RWPE1 (cell line): ENCODE results near the gene POLR2L.

Source experiments
- CTCF ChIA-PET: fragments of 350-600 bp; sonication (Branson Sonifier 250); formaldehyde crosslinking; extraction: SDS; loops from one replicate; lab custom pipeline; 2021; lab: Yijun Ruan, JAX
- POLR2A ChIA-PET: fragments of 400-600 bp; formaldehyde crosslinking; extraction: SDS; loops from one replicate; lab custom pipeline; 2020; ENCODE audit warnings: antibody characterized with exemption; ENCODE audit not compliant: low non-redundant PET; lab: Yijun Ruan, JAX
- DNase-seq: peaks from one replicate; pipeline ENCODE4 v3.0.0; 2012; ENCODE audit warnings: low spot score
- H3K27ac ChIP-seq: fragments of 450-650 bp; 2 replicates; pipeline ENCODE4 v1.5.1; 2017
- CTCF ChIP-seq: fragments of 450-650 bp; conservative IDR thresholded peaks from 2 replicates; pipeline ENCODE4 v1.5.1; 2017; ENCODE audit warnings: low read depth, mild to moderate bottlenecking

Gene POLR2L

GRCh38 chr11:799641-800316, 42.5 kb downstream of the POLR2L start:
- DNase-seq = no peak
- POLR2A ChIA-PET = no interaction called here
- CTCF ChIA-PET = interaction anchor here (0.6 kb wide), 1 partner anchor 132 kb away, joined by 3 read pairs; no protein-coding TSS in a partner anchor
- H3K27ac ChIP-seq = peak overlapping the region; percentile 96
- TF ChIP-seq CTCF = no peak

GRCh38 chr11:798093-798713, 44.1 kb downstream of the POLR2L start, which contains the start of gene SLC25A22:
Gene SLC25A22 (minus strand): TSS chr11:798281. CDS start chr11:795006, 3,275 bp downstream.
- peak; percentile 84 for DNase-seq
- CTCF ChIA-PET = interaction anchor here (0.8 kb wide), 1 partner anchor 18 kb away, joined by 3 read pairs; no protein-coding TSS in a partner anchor
- TF ChIP-seq CTCF = peak; percentile 93
- POLR2A ChIA-PET = no interaction called here
- H3K27ac ChIP-seq = peak within 1 kb of the TSS; percentile 96

GRCh38 chr11:797296-798092, 44.8 kb downstream of the POLR2L start:
- CTCF ChIA-PET = interaction anchor here (0.8 to 1.3 kb wide), 3 partner anchors 13 to 254 kb away, joined by 3 read pairs; no protein-coding TSS in a partner anchor
- TF ChIP-seq CTCF = no peak
- peak overlapping the region; percentile 96 for H3K27ac ChIP-seq
- POLR2A ChIA-PET = interaction anchor here (0.5 kb wide), 1 partner anchor 16 kb away, joined by 4 read pairs; no protein-coding TSS in a partner anchor
- DNase-seq = peak; percentile 76

- CTCF ChIA-PET = interaction anchor here (0.6 to 1.3 kb wide), 3 partner anchors 13 to 255 kb away, joined by 3 read pairs; no protein-coding TSS in a partner anchor
- TF ChIP-seq CTCF = no peak
- POLR2A ChIA-PET = interaction anchor here (0.5 kb wide), 1 partner anchor 16 kb away, joined by 4 read pairs; no protein-coding TSS in a partner anchor
- no peak for DNase-seq
- H3K27ac ChIP-seq = peak overlapping the region; percentile 96
These were observed 45.6 kb downstream of the POLR2L start for GRCh38 chr11:796565-797295.

GRCh38 chr11:795634-796564, 46.4 kb downstream of the POLR2L start:
- no peak for TF ChIP-seq CTCF
- H3K27ac ChIP-seq = peak overlapping the region; percentile 96
- DNase-seq = peak; percentile 83
- ChIA-PET POLR2A (no interaction called here), CTCF (interaction anchor here (0.6 to 1.3 kb wide), 2 partner anchors 12 to 72 kb away, joined by 3 read pairs; no protein-coding TSS in a partner anchor)
